HG02973 (cell line): ENCODE data around the gene PSMA5.

Experiments used
- ATAC-seq: cut with Tn5 transposase; IDR thresholded peaks from one replicate; pipeline ENCODE4 v1.9.1; 2021; ENCODE audit warnings: moderate library complexity; ENCODE audit not compliant: unreplicated experiment

Gene PSMA5

DNA sequence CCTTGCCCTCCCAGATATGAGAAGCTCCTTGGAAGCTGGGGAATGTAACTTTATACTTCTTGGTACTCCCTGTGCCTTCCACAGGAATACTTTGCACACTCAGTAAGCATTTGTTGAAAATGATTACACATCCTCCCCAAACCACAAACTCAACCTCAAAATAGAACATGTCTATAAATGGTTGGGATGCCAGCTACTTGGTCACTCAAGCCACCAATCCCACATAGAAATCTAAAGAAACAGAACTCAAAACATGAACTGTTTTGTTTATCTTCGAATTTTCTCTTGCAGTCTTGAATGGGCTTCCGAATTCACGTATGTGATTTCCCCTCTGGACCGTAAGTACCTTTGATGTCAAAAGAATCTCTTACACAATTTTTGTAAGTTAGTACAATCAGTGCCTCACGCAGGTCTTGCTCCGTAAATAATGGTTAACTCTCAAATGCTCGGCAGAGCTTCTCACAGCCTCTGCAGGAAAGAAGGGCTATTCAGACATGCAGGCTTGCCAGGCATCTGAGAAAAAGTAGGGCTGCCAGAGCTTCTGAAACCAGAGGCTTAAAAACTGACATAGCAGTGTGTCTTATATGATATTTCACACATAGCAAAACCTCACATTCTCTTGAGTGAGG is 55.4 kb downstream of the PSMA5 start:
- ATAC-seq: no peak

DNA sequence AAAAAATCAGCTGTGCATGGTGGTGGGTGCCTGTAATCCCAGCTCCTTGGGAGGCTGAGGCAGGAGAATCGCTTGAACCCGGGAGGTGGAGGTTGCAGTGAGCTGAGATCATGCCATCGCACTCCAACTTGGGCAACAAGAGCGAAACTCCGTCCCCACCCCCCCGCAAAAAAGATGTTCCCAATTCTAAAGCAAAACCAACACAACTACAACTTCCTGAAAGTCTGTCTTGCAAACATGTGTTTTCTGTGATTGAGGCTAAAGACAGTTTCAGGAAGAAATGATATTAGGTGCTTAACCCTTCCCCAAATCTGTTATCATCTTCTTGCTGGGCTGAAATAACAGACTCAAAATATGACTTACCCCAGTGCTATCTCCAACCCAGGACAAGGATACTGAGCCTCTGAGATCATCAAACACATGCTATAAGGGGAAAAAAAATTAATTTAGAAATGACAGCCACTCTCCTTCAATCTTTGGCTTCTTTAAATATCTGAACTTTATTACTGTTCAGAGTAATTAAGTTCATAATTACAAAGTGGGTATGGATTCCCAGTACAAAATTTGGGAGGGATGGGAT is 57.0 kb downstream of the PSMA5 start:
- ATAC-seq: no peak

DNA sequence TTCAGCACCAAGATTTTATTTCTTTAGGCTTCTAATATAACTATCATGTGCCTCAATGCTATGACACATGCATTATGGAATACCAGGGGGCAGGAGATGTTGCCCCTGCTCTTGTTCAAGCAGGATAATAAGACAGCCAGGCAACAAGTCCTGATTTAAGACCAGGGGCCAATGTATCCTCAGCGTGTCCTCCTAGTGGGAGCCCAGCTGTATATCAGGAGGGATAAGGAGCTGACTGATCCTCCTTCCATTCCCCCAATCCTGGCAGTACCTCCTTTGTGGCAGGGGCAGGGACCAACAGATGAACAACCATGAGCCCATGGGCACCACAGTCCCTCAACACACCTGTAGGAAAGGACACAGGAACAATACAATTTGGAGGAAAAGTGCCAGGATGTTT is 57.8 kb downstream of the PSMA5 start:
- ATAC-seq: no peak

DNA sequence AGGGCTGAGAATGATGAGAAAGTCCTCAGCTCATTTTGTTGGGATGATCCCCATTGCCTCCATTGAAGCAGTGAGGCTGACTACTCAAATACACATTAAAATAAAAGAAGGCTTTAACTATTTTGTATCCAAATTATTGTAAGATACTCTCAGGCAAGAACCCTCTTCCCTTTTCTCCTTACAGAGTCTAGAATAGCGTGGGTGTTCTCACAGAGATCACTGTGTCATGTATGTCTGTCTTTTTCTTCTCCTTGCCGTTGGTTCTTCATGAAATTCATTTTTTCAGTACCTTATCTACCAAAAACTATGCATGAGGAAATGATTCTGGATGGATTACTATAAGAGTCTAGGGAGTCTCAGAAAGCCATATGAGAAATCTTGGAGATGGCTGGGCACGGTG is 58.6 kb downstream of the PSMA5 start:
- no peak for ATAC-seq

DNA sequence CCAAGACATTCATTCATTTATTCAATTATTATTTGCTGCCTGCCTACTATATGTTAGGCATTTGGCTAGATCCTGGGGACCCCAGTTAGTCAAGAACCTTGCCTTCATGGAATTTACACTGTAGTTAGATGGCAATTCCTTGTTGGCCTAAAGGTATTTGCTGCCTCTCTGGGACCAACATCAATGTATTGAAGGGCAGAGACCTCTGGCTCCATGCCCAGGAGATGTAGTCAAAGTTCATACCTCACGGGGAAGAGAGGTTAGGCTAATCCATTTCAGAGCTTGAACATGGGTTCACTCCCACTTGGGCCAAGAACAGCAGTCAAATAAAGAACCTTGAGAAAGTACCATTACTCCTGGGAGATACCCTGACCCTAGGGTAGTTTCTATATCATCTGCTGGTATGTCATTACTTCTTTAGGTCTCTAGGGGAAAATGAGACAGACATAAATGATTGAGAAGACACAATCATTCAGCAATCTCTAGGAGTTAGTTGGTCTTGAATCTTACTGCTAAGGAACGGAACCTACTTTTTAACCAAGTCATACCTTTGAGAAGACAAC is 60.5 kb downstream of the PSMA5 start:
- ATAC-seq: no peak

DNA sequence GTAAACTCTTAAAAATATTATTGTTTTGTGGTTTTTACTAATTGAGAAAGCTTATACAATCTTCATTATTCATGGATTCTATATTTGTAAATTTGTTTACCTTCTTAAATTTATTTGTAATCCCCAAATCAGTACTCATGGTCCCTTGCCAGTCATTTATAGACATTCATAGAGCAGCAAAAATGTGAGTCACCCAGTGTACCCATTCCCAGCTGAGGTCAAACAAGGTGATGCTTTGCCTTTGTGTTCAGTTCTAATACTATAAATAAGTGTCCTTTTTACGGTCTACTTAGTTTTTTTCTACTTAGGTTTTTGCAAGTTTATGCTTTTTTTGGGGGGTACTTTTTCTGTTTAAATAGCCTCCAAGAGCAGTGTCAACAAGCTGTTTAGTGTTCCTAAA is 64.6 kb downstream of the PSMA5 start:
- no peak for ATAC-seq

DNA sequence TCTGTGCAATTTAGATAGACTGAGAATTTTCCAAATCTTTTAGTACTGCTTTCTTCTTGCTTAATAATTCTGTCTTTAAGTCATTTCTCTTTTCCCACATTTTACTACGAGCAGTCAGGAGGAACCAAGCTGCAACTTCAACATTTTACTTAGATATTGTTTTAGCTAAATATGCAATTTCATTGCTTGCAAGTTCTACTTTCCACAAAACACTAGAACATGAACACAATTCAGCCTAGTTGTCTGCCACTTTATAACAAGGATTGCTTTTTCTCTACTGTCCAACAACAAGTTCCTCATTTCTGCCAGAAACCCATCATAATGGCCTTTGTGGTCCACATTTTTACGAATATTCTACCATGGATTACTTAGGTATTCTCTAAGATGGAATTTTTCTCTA is 65.2 kb downstream of the PSMA5 start:
- ATAC-seq: no peak

DNA sequence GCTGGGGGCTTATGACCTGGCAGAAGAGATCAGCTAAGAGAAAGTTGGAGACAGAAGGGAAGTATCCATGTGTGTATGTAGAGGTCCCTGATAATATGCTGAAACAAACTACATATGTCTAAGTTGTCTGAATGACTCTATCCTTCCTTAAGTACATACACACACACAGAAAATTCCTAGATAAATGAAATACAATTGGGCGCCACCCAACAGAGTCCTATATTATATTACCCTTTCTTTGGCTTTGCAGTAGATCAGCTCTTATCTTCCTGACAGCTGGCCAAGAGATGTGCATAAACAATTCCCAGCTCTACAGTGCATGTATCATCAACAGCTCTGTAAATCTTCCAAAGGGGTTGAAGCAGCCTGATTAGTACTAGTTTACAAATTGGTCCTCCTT is 68.6 kb downstream of the PSMA5 start:
- ATAC-seq: no peak

DNA sequence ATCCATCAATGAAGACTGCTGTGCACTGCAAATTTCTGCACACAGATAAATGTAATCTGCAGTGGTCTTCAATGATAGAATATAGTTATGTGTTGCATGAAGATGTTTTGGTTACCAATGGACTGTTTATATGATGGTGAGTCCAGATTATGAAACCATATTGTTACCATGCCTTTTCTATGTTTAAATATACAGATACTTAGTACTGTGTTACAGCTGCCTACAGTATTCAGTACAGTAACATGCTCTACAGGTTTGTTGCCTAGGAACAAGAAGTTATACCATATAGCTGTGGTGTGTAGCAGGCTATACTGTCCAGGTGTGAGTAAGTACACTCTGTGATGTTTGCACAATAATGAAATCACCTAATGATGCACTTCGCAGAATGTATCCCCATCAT is 69.3 kb downstream of the PSMA5 start:
- ATAC-seq: no peak

DNA sequence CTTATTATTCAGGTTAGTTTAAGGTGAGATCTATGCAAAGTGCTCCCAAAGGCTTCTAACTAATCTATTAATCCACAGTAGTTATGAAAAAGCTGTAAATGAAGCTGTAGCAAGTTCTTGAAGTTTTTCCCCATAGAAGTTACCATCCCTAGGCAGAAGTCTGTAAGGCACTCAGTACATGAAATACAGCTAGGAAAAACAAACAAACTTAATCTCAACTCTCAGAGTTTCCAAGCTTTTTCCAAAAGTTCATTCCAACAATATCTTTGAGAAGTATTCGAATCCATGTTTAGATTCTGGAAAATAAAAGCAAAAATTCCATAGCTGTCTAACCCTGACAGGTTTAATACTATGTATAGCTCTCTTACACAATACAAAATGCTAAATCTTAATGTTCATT is 69.7 kb downstream of the PSMA5 start:
- no peak for ATAC-seq

DNA sequence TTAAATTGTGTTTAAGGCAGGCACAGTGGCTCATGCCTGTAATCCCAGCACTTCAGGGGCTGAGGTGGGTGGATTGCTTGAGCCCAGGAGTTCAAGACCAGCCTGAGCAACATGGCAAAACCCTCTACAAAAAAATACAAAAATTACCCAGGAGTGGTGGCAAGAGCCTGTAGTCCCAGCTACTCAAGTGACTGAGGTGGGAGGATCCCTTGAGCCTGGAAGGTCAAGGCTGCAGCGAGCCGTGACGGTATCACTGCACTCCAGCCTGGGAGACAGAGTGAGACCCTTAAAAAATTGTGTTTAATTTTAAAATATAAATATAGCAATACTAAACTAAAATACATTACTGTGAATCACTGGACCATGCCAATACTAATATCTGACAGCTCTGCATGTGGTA is 71.3 kb downstream of the PSMA5 start:
- ATAC-seq: no peak

DNA sequence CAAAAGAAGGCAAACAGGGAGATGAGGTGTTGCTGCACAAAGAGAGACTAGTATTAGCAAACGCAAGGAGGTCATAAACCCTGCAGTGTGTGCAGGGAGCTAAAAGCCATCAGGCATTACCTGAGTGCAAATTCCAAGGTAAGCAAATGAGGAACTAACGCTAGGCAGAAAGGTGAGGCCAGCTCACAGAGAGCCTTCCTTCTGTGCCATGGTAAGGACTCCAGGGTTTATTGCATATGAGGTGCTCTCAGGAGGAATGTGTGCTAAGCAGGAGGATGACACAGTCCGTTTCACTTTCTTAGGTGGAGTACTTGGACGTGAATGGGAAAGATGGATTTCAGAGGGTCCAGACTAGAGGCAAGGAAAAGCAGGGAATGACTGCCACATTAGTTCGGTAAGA is 74.8 kb downstream of the PSMA5 start:
- no peak for ATAC-seq

DNA sequence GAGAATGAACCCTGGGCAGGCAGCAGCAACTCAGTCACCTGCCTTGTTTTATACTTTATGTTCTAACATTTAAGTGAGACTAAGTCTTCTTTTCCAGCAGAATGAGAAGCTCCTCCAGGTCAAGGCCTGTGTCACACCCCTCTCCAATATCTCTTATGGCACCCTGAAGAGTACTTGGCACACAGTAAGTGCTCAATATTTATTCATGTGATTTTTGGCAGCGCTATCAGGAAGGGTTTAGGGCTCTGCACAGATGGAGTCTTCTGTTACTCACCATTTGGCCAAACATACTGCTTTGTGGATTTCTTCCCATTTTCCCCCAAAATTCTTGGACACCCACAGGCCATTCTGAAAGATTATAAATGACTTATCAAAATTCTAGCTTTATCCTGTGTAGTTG is 75.6 kb downstream of the PSMA5 start:
- ATAC-seq: no peak

DNA sequence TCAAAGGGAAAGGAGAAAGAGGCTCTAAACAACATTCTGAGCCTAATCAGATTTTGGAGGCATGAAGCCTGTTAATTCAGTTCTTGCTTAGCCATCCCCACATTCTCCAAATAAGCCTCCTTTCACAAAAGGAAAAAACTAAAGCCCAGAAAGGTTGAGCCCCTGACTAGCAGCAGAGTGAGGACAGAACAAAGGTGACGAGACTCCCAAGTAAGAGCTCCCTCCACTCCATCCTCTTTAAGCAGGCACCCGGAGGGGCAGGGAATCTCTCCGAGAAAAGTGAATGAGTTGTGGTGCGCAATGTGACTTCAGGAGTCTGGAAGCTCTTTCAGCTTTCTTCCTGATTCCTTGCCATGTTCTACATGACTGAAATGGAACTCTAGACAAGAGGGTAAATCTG is 76.1 kb downstream of the PSMA5 start:
- no peak for ATAC-seq
